C4-2B (cell line): Measurements from ENCODE around the gene NDRG4.

ENCODE experiments used
- CTCF ChIP-seq: fragments of 450-650 bp; conservative IDR thresholded peaks from 2 replicates; pipeline ENCODE4 v1.5.1; 2017; ENCODE audit warnings: mild to moderate bottlenecking
- ZFX ChIP-seq: fragments of 450-650 bp; IDR thresholded peaks from 2 replicates; pipeline ENCODE4 v1.6.1; 2017

- TF ChIP-seq CTCF (no peak), ZFX (no peak)
Measured at GRCh38 chr16:58450590-58450989, 49.4 kb upstream of the NDRG4 start.
